Activated CD4-positive, alpha-beta T cell treated with anti-CD3 and anti-CD28 coated beads, Interleukin-2, amount 50 U/mL, for 1 hour (primary cell): Measurements from ENCODE around the gene DPYD.

ENCODE experiments used
- DNase-seq: peaks from one replicate; pipeline ENCODE4 v3.0.0-alpha.2; 2020

Gene DPYD

DNA sequence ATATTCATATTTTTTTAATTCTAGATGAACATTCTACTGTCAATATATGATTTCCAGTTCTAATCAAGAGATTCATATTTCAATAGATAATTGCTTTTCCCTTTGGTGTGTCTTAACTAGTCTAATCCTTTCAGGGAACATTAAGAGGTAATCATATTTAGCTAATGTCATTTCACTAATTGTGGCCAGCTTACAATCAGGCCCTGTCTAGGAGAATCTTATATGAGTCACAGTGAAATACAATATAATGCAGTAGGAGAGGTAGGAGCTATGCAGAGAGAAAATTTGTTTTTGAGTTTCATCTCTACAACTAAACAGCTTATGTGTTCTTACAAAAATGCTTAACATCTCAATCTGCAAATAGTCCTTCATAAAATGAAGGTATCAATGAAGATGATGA lies 85.9 kb downstream of the DPYD start:
- DNase-seq, result no peak

DNA sequence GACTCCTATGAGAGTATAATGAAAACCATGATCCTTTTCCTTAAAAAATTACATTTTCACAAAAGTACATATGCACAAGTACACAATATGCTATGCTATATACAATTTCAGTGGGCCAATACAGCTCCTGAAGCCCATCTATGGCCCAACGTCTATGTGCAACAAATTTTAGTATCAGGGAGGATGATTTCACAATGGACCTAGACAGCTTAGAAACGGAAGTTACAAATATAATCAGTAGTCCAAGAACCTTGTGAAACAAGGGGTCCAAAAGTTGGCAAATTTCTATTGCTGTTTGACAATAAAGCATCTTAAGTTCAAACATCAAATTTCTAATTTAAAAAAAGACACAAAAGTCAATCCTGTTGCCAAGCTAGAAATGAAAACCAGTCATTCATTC lies 87.0 kb downstream of the DPYD start:
- DNase-seq, result no peak

DNA sequence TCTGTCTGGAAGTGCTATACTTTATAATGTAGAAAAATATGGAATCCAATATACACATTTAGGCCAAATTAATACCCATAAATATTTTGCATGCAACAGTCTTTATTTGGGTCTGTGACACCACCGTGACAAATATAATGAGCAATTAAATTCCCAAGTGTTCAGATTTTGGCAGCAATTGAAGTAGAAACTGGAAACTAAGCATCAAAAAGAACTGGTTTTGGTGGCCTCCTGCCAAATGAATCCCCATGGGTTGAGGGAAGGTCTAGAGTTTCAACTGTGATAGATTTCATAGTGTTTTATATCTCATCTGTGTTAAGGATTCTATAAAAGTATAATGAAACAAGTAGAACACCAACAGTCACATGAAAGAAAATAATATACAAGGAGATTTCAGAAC lies 88.4 kb downstream of the DPYD start:
- no peak for DNase-seq

DNA sequence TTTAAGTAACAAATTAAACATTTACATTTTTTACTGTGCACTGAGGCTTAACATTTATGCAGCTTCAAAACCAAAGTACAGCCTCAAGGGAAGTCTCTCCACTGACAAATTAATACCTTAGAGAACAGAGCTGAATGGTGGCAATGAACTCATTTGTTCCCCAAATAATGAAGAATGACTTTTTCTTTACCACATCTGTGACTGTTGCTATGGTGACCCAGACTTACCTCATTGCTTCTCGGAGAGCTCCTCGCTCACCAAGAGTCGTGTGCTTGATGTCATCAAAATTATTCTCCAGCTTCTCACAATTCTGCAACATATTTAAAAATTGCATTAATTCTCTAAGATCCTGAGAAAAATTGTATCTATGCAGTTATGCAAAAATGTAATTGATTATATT lies 92.9 kb downstream of the DPYD start:
- no peak for DNase-seq

DNA sequence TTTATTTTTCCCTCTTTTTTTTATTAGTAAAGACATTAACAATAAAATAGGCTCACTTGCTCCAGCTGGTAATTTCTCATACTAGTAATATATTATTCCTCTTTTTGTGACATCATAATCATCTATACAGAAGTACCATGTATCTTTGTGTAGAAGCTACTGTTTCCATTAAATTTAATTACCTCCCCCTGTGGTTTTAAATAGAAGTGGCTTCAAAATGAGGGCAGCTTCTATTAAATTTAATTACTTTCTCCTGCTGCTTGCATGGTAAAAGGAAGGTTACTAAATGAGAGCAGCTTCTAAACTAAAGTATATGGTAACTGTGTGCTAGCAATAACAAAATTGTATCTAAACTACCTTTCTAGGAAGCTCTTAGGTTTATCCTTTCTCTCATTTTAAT lies 94.0 kb downstream of the DPYD start:
- DNase-seq, result no peak

DNA sequence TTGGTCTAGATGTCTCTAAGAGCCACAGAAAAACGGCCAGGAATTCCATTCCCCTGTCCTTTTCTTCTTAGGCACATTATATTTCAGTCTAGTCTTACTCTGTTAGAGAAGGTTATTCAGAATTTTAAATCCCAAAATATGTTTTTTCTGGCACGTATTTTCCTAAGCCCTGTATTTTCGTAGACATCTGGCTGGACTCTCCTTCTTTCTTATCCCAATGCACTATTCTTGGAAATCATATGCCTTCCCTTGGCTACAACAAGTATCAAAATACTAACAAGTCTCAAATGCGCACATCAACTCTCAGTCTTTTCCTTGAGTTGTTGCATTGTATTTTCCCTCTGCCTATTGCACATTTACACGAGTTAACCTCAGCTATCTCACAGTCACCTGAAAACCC lies 96.2 kb downstream of the DPYD start:
- DNase-seq, result no peak

DNA sequence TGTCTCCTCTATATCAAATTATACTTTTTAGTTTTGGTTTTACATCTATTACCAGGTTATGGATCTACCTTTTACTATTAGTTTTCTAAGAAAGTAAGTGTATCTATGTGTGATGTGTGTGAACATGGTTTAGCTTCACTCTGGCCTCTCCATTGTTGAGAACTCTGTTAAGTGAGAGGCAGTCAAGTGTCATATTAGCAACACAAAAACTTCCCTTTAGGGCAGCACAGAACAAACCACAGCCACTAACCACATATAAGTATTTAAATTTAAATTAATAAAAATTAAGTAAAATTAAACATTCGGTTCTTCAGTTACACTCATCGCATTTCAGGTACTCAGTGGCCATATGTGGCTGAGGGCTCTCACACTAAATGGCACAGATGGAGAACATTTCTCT lies 96.6 kb downstream of the DPYD start:
- DNase-seq, result no peak

DNA sequence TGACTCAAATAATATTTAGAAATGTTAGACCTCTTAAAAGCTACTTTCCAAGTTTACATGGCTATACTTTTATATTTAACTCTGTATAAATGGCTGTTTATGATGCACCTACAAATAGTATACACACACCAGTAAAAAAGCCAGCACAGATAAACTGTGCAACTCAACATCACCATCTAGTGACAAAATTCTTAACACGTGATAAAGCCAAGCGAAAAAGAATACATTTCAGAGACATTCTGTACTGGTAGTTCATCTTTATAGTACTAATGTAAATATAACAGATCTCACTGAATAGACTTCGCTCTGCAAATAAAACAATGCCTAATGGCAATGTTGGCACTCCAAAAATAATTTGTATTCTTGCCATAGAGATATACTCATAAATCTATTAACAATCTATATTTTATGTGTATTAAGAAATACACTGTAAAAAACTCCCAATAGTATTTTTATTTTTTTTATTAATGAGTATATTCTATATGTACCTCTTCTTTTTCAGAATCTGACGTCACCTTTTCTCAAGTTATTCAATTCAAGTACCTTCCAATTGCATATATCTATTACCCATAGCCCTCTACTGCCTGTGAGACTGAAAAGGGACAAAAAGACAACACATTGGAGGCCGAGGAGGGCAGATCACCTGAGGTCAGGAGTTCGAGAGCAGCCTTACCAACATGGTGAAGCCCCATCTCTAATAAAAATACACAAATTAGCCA lies 100.2 kb downstream of the DPYD start:
- DNase-seq, result no peak

DNA sequence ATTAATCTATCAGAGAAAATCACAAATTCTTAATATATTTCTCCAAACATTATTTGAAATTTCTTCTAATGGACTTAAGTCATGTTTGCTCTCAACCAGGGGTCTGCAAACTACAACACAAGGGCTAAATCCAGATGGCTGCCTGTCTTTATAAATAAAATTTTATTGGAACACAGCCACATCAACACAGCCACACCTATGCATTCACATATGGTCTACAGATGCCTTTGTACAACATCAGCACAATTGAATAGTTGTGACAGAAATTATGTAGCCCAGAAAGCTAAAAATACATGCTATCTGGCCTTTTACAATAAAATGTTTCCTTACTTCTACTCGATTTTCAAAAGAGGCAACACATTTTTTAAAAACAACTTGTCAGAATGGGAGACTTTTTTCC lies 103.9 kb downstream of the DPYD start:
- no peak for DNase-seq

DNA sequence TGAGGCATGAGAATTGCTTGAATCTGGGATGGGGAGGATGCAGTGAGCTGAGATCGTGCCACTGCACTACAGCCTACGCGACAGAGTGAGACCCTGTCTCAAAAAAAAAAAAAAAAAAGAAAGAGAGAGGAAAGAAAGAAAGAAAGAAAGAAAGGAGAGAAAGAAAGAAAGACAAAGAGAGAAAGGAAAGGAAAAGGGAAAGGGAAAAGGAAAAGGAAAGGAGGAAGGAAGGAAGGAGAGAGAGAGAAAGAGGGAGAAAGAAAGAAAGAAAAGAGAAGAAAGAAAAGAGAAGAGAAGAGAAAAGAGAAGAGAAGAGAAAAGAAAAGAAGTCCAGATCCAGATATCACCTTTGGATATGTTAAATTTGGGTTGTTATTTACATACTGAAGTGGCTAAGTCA lies 106.0 kb downstream of the DPYD start:
- no peak for DNase-seq

DNA sequence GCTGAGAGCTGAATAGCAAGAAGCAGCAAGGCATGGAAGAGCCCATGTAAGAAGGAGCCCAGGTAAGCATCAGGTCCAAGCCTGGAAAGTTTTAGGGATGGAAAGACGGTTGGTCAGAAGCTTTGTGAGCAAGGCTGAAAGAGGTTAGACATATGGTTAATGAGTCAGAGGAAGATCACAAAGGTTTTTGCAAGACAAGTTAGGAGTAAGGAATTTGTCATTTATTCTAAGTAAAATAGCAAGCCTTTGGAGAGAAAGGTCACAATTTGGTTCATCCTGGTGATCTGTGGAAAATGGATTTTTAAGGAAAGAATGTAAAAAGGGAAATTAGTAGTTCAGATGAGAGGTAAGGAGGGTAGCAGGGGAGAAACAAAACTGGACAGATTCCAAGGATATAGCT lies 106.7 kb downstream of the DPYD start:
- DNase-seq, result no peak

DNA sequence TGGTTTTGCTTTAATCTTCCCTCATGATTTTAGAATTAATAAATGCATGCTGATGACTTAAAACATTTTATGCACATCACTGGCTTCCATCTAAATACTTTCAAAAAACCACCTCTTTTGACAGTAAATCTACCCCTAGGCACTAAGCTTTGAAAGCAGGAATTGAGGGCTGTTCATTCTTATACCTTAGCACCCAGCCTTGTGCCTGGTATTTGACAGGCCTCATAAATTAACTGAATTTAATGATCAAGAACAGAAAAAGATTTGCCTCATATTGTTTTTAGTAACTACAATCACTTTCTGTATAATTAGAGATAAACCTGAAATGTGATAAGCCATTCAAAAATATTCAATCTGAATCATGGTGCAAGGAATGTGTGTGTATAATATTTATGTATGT lies 108.8 kb downstream of the DPYD start:
- DNase-seq, result no peak

DNA sequence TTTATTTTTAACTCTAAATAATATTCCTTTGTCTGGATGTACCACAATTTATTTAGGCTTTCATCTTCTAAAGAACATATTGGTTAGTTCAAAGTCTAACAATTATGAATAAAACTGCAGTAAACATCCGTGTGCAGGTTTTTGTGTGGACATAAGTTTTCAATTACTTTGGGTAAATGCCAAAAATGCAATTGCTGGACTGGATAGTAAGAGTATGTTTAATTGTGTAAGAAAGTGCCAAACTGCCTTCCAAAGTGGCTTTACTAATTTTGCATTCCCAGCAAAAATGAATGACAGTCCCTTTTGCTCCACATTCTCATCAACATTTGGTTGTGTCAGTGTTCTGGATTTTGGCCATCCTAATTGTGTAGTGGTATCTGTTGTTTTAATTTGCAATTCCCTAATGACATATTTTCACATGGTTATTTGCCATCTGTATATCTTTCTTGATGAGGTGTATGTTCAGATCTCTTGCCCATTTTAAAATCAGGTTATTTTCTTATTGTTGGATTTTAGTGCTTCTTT lies 113.8 kb downstream of the DPYD start:
- no peak for DNase-seq

DNA sequence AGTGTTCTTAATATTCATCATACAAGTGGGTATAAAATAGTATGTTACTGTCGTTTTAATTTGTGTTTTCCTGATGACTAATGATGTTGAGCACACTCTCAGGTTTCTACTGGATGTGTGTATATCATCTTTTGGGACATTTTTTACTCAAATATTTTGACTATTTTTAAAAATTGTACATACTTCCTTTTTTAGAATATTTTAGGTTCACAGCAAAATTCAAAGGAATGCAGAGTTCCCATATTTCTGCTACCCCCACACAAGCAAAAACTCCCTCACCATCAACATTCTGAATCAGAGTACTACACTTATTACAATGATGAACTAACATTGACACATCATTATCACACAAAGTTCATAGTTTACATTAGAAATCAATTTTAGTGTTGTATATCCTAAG lies 114.5 kb downstream of the DPYD start:
- DNase-seq, result no peak

DNA sequence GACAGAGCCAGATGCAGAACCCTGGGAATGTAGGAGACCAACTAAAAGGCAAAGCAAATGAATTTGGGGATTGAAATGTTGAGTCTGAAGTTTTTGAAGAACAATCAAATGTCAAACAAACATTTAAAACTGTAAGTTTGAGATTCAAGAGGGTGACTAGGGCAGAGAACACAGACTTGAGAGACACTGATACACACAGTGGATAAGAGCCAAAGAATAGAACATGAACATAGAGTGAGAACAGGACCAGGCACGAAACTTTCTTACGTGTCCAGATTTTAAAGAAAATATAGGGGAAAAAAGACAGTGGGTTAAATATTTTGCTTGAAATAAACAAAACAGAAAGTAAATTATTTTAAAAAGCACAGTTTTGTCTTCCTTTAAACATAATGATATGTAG lies 115.7 kb downstream of the DPYD start:
- no peak for DNase-seq

DNA sequence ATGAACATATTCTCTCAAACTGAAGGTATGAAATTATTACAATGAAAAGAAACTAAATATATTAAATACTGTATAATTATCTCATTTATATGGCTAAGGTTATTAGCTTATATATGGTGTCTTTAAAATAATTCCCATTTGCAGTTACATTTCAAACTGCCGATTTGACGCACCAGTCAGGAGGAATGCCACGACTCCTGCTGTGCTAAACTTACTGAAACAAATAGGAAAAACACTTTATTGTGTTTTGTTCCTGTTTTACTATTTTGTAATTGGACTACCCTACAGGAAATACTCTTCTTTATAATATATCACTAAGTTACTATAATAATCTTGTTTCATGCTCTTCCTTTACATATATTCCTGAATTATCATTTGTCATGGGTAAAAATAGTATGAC lies 117.8 kb downstream of the DPYD start:
- no peak for DNase-seq

DNA sequence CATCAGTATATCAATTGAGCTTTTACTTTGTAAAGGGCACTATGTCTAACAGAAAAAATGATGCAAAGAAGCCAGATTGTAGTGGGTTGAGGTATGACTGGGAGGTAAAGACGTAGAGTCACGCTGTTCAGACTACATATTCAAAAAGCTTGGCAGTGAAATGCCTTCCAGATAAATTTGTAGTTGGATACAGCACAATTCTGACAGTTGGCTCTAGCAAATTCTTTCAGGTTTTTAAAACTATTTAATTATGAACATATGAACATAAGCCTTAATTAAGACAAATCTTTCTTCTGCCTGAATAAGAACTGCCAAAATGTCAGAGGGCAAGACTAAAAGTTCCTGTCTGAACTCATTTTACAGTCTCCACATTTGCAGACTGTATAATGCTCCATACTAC lies 118.8 kb downstream of the DPYD start:
- no peak for DNase-seq

DNA sequence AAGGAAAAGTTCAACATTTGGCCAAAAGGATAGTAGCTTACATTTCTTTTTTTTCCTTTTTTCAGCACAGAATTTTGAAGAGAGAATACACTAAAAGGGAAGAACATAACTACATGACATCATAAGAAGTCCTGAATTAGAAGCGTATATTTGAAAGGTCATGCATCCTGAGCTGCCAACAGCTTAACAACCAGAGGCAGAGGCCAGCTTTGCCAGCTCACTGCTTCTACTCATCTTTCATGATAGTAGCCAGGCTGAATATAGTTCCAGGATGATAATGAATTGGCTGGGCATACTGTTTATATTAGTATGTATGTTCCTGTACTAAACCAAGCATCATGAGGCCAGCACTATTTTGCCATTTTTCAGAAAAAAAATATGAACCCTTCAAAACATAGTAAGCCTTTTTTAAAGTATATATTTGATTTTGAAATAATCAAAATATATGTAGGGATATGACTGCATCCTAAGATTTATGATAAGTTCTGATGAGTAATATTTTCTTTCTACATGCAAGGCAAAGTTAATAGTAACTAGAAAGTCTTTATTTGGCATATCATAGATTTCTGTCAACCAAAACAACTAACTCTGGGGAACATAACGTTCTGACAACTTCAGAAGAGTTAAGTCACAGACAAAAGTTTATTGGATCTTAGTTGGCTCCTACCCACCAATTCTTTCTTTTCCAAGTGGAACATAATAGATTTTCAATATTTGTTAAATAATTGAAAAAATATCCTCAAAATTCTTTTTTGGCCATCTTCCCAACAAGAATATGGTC lies 123.2 kb downstream of the DPYD start:
- DNase-seq, result no peak

DNA sequence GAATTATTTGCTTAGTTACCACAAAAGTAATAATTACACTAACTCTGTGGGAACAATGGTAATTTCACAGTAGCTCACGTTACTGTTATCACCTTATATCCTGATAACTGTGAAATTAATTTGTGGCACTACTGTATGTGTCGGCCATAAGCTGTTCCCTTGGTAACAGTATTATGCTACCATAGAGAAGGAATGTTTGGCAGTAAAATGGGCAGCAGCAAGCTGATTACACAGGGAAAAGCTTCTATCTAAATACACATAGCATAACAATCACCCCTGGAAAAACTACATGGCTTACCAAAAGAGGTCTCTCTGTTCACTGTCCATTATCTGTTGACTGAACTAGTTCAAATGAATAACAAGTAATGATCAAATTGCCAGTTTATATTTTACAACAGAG lies 124.1 kb downstream of the DPYD start:
- no peak for DNase-seq

DNA sequence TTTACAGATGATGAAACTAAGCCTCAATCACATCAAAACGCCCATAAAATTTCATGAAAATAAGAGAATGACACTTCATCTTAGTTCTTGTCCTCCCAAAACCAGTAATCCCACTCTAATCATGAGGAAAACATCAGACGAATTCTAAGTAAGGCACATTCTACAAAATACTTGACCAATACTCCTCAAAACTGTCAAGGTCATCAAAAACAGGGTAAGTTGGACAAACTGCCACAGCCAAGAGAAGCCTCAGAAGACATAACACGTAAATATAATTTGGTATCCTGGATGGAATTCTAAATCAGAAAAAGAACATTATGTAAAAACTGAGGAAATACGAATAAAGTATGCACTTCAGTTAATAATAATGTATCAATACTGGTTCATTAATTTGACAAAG lies 128.2 kb downstream of the DPYD start:
- no peak for DNase-seq

DNA sequence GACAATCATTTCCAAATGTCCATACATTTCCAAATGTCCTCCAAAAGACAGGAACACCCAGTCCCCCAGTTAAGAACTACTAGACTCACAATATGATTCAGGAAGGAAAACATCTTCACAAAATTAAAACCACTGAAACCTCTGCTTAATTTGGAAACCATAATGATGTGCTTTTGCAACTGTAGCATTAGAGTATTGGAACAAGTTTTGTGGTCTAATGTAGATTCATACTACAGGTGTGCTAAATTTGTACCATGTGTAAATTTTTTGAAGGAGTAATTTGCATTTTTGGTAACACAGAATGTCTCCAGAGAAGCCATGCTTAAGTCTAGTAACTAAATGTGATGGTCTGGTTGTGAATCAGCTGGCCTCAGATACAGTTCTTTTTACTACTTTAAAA lies 129.6 kb downstream of the DPYD start:
- DNase-seq, result no peak

DNA sequence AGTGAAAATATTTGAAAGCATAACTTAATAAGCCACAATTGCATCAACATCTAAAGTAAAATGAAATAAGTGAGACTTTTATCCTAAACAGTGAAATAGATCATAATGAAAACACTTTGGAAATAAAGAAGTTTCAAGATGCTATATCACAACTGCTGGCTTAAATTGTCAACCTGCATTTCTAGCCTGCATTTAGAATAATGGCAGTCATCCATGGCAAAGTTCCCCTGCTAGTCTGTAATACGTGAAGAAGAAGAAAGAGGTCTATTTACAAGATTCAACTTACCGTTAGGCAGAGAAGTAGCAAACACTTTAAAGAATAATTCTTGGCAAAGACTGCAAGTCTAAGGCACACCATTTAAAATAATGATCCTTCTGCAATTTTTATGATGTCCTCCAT lies 133.6 kb downstream of the DPYD start:
- DNase-seq, result no peak

DNA sequence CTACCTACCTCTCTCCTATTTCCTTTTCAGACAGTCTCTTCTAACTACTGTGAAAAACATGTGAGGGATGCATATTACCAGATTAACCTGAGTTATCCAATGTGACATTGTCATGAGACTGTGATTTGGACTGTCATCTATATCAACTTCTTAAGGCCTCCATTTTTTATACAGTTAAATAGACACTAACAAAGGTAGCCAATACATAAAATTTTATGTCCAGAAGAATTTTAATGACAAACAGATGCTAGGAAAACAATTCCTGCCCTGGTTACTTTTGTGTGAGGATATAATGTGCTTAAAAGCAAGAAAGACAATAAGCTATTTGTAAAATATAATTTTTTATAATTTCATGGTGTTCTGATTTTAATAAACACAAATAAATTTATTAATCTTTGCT lies 136.2 kb downstream of the DPYD start:
- DNase-seq, result no peak

DNA sequence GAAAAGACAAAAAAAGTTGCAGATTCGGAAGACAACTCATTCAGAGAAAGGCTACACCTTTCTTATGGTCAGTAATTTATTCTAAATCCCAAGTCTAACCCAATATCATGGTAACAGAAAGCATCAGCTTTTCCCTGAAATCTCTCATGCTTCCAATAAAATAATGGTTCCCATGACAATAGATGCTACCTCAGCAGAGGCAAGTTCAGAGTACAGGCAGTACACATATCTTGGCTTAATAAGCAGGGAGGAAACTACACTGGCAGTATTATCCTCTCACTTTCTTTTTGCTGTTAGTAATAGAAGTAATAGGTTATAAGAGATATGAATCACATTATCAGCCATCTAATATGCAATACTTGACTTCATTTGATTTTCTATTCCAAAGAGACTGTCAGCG lies 137.1 kb downstream of the DPYD start:
- no peak for DNase-seq
